NCI-H510A (cell line): ENCODE results near the gene SEC31B.

ENCODE experiments used
- DNase-seq: peaks from one replicate; lab custom pipeline; 2025; lab: John Stamatoyannopoulos, UW

The SEC31B gene

GRCh38 chr10:100519311-100520051 is at the start of gene SEC31B:
Gene SEC31B, minus strand, starts transcription at chr10:100519861. Its CDS starts 2,909 bp downstream, at chr10:100516952.
- DNase-seq, result peak; percentile 38

- DNase-seq, result no peak
These were observed 49.3 kb upstream of the SEC31B start for GRCh38 chr10:100568912-100569311.

- DNase-seq, result no peak
These were observed 48.2 kb upstream of the SEC31B start for GRCh38 chr10:100567826-100568225.

- no peak for DNase-seq
These were observed 47.6 kb upstream of the SEC31B start for GRCh38 chr10:100567249-100567648.

GRCh38 chr10:100566561-100566960 is 46.9 kb upstream of the SEC31B start:
- DNase-seq, result no peak

- DNase-seq, result no peak
These were observed 45.7 kb upstream of the SEC31B start for GRCh38 chr10:100565206-100565985.

GRCh38 chr10:100562008-100562672 is 42.5 kb upstream of the SEC31B start:
- DNase-seq, result no peak

- no peak for DNase-seq
These were observed 41.3 kb upstream of the SEC31B start for GRCh38 chr10:100561005-100561404.

GRCh38 chr10:100560248-100560647 is 40.6 kb upstream of the SEC31B start:
- no peak for DNase-seq

- no peak for DNase-seq
These were observed 35.2 kb upstream of the SEC31B start for GRCh38 chr10:100554902-100555301.

- no peak for DNase-seq
These were observed 34.3 kb upstream of the SEC31B start for GRCh38 chr10:100553929-100554328.

- DNase-seq, result no peak
These were observed 32.1 kb upstream of the SEC31B start for GRCh38 chr10:100551738-100552137.

GRCh38 chr10:100551196-100551595 is 31.5 kb upstream of the SEC31B start:
- DNase-seq, result no peak

- DNase-seq, result no peak
These were observed 25.3 kb upstream of the SEC31B start for GRCh38 chr10:100544950-100545349.

GRCh38 chr10:100537475-100537874 is 17.8 kb upstream of the SEC31B start:
- no peak for DNase-seq

- peak; percentile 88 for DNase-seq
These were observed 16.2 kb upstream of the SEC31B start, which contains the start of gene HIF1AN for GRCh38 chr10:100535715-100536353. Gene HIF1AN, plus strand, starts transcription at chr10:100535943. Its CDS starts 16 bp downstream, at chr10:100535959.

GRCh38 chr10:100535338-100535714 is 15.7 kb upstream of the SEC31B start:
- no peak for DNase-seq

GRCh38 chr10:100534726-100535125 is 15.1 kb upstream of the SEC31B start:
- no peak for DNase-seq

GRCh38 chr10:100531761-100532160 is 12.1 kb upstream of the SEC31B start:
- DNase-seq, result no peak

- DNase-seq, result peak; percentile 71
These were observed 10.0 kb upstream of the SEC31B start, which contains the start of gene NDUFB8 for GRCh38 chr10:100529475-100530298. Gene NDUFB8, minus strand, starts transcription at chr10:100529871. Its CDS starts 20 bp downstream, at chr10:100529851.

- DNase-seq, result no peak
These were observed 9.3 kb upstream of the SEC31B start for GRCh38 chr10:100528921-100529474.
